ENCODE results near the gene CCDC69.

CCDC69 gene

DNA sequence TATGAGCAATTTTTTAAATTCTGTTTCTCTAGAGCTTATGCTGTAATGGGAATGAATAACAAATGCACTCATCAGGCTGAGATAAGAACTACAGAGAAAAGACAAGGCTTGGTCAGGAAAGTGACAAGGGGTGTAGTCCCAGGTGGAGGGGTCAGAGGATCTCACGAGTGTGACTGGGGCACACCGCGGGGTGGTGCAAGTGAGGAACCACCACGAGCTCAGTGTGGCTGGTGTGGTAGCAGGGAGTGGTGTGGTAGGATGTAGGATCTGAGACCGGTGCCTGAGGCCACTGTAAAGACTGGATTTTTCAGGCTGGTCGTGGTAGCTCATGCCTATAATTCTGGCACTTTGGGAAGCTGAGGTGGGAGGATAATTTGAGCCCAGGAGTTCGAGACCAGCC lies 75.3 kb downstream of the CCDC69 start:
- TF ChIP-seq, protein P1, sequence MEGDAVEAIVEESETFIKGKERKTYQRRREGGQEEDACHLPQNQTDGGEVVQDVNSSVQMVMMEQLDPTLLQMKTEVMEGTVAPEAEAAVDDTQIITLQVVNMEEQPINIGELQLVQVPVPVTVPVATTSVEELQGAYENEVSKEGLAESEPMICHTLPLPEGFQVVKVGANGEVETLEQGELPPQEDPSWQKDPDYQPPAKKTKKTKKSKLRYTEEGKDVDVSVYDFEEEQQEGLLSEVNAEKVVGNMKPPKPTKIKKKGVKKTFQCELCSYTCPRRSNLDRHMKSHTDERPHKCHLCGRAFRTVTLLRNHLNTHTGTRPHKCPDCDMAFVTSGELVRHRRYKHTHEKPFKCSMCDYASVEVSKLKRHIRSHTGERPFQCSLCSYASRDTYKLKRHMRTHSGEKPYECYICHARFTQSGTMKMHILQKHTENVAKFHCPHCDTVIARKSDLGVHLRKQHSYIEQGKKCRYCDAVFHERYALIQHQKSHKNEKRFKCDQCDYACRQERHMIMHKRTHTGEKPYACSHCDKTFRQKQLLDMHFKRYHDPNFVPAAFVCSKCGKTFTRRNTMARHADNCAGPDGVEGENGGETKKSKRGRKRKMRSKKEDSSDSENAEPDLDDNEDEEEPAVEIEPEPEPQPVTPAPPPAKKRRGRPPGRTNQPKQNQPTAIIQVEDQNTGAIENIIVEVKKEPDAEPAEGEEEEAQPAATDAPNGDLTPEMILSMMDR (conservative IDR thresholded peaks at IDR 0.05; ENCODE audit: control insufficient read depth, insufficient read depth, low read depth, low read length), result no peak
- no peak for DNase-seq (ENCODE audit: low read depth)
- H3K4me3 ChIP-seq (ENCODE audit: control insufficient read depth, low read depth, low read length), result no peak overlapping the region

DNA sequence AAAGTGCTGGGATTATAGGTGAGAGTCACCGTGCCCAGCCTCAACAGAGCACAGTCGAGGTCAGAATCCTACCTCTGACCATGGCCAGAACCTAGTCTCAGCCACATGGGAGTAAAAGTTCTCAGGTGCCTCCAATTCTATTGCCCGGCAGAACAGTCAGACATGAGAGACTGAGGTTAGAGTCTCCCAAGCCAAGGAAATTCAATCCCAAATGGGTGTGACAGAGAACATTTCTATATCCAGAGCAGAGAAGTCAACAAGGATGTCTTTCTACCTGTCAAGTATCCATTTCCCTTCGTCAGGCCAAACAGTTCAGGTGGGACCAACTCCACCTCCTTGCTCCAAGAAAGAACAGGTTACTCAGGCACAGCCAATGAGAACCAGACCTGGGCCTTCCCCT lies 76.9 kb downstream of the CCDC69 start:
- TF ChIP-seq, protein P1 (conservative IDR thresholded peaks at IDR 0.05; ENCODE audit: control insufficient read depth, insufficient read depth, low read depth, low read length), result no peak
- no peak overlapping the region for H3K4me3 ChIP-seq (ENCODE audit: control insufficient read depth, low read depth, low read length)
- DNase-seq (ENCODE audit: low read depth), result no peak

DNA sequence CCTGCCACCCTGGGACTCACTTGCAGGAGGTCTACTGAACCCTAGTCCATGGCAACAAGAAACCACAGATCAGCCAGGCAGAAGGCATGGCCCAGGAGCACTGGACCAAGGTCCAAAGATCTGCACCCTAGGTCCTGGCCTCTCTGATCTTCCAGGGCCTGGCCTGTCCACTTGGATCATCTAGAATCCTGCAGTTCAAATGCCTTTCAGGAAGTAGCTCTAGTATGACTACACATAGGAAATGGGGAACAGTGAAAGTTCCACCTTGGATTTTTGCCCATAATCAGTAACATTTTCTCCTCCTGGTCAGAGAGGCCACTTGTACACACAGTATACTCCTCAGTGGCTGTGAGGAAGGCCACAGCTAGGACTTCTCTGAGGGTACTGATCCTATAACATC lies 77.8 kb downstream of the CCDC69 start:
- no peak for DNase-seq (ENCODE audit: low read depth)
- H3K4me3 ChIP-seq (ENCODE audit: control insufficient read depth, low read depth, low read length), result no peak overlapping the region

DNA sequence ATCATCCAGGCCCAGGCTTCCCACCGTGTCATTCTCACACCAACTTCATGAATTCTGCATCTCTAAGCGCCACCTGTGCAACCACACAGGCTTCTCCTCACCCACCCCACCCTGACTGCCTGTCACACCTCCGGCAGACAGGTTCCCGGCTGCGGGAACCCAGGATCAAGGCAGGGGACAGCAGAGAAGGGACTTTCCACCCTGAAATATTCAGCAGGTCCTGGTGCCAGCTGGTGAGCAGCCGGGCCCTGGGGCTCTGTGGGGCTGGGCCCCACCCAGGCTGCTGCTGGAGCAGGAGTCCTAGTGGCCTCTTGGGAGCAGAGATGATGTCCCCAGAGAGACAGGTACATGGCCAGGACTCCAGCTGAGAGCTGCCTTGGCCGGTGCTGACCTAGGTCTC lies 79.0 kb downstream of the CCDC69 start:
- no peak for DNase-seq (ENCODE audit: low read depth)
- no peak overlapping the region for H3K4me3 ChIP-seq (ENCODE audit: control insufficient read depth, low read depth, low read length)
- TF ChIP-seq, protein P1 (conservative IDR thresholded peaks at IDR 0.05; ENCODE audit: control insufficient read depth, insufficient read depth, low read depth, low read length), result no peak

More for the DNA sequence above, 77.8 kb downstream of the CCDC69 start:
- TF ChIP-seq, protein P1 (conservative IDR thresholded peaks at IDR 0.05; ENCODE audit: control insufficient read depth, insufficient read depth, low read depth, low read length), result no peak

DNA sequence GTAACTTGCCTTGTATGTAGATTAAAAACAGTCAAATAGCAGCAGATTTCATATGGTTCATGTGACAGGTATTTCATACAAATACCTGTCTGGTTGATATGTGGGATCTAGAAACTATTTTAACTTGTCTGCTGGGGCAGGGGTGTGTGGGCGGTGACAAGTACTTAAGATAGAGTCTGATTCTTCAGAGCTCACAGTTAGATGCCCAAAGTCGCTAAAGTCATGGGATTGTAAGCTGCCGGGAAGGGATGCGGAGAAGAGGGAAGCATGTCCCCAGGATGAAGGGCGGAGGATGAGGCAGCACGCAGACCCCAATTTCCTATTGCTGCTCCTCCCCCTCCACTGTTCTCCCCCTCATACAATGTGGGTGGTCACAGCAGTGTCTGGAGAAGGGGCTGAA lies 79.6 kb downstream of the CCDC69 start:
- TF ChIP-seq, protein P1 (conservative IDR thresholded peaks at IDR 0.05; ENCODE audit: control insufficient read depth, insufficient read depth, low read depth, low read length), result no peak
- DNase-seq (ENCODE audit: low read depth), result no peak
- no peak overlapping the region for H3K4me3 ChIP-seq (ENCODE audit: control insufficient read depth, low read depth, low read length)

DNA sequence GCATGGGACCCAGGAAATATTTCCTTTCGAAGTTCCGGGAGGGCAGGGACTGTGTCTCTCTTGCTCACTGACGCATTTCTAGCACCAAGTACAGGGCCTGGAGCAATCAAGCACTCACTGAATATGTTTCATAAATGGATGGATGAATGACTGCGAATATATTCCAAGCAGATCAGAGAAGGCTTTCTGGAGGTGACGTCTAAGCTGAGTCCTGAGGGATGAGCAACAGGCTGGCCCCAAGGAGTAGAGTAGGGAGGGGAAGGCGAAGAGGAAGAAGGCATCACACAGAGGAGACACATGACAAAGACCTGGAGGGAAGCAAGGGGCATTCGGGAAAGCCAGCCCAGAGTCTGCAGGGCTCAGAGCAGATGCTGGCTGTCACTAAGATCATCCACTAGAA lies 80.2 kb downstream of the CCDC69 start:
- H3K4me3 ChIP-seq (ENCODE audit: control insufficient read depth, low read depth, low read length), result no peak overlapping the region
- no peak for DNase-seq (ENCODE audit: low read depth)
- TF ChIP-seq, protein P1 (conservative IDR thresholded peaks at IDR 0.05; ENCODE audit: control insufficient read depth, insufficient read depth, low read depth, low read length), result no peak

DNA sequence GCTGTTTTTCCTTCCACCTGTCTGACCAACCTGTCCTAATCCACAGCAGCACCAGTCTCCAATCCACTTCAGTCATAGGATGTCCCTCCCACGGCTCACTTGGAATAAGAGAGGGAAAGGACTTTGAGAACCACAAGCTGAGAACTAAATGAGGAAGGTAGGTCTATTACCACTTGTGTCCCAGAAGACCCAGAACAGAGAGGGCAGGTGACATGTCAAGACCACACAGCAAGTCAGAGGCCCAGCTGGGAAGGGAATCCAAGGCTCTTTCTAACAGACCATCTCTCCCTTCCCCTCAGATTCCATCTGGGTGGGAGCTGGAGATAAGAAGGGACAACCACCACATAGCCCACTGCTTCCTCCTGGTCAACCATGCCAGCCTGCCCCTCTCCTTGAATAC lies 81.0 kb downstream of the CCDC69 start:
- TF ChIP-seq, protein P1 (conservative IDR thresholded peaks at IDR 0.05; ENCODE audit: control insufficient read depth, insufficient read depth, low read depth, low read length), result no peak
- no peak overlapping the region for H3K4me3 ChIP-seq (ENCODE audit: control insufficient read depth, low read depth, low read length)
- no peak for DNase-seq (ENCODE audit: low read depth)

Data from fibroblast of mammary gland (primary cell).